NCI-H1048 (cell line): ENCODE measurements around the gene VPS13D.

Source experiments
- DNase-seq: peaks from one replicate; lab custom pipeline; 2025; lab: John Stamatoyannopoulos, UW

The VPS13D gene

GRCh38 chr1:12232221-12232620 is 2.4 kb downstream of the VPS13D start:
- no peak for DNase-seq

- no peak for DNase-seq
Measured at GRCh38 chr1:12244078-12244477, 14.2 kb downstream of the VPS13D start.

- DNase-seq = no peak
Measured at GRCh38 chr1:12244585-12244984, 14.8 kb downstream of the VPS13D start.

DNA sequence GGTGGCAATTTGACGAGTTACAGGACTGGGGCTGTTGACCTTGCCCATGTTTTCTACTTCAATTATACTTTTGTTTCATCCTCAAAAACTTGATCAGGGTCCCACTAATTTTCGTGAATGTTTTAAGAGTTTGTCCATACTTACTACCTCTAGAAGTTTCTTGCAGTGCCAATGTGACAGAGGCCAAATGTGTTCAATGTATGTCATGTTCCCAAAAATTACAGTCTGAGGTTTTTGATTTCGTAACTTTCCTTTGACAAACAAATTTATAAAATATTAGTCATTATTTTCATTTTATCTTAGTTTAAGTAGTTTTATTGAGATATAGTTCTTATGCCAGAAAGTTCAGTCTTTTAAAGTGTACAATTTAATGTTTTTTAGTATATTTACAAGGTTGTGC is 15.3 kb downstream of the VPS13D start:
- no peak for DNase-seq

GRCh38 chr1:12245733-12246132 is 15.9 kb downstream of the VPS13D start:
- DNase-seq = no peak

DNA sequence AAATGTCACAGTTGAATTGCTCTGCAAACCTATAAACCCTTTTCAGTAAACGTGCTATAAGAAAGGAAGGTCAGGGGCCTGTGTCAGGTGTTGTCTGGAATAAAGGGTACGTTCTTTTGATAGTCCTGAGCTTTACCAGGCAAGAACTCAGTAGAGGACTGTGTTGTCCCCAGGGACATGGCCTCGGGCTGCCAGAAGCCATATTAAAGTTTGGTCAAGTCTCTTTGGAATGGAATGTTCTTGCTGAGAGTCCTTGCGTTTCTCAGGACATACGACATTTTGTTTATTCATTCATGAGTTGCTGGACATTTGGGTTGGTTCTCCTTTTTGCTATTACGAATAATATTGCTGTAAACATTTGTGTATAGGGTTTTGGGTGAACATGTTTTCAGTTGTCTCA is 16.8 kb downstream of the VPS13D start:
- no peak for DNase-seq

DNA sequence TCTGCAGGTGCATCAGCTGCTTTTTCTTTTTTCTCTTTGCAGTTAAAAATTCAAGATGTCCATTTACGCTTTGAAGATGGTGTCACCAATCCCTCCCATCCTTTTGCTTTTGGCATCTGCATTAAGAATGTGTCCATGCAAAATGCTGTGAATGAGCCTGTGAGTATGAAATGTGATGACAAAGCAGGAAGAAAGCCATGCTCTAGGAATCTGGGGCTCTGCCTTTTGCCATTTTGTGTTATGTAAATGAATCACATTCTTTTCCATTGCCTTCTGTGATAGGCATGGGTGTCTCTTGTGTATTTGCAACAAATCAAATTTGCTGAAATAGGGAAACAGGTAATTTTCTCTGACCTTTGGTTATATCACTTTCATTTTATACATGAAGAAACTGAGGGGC is 19.4 kb downstream of the VPS13D start:
- DNase-seq = no peak

- DNase-seq = no peak
Measured at GRCh38 chr1:12249748-12250147, 19.9 kb downstream of the VPS13D start.

GRCh38 chr1:12251442-12251841 is 21.6 kb downstream of the VPS13D start:
- no peak for DNase-seq

DNA sequence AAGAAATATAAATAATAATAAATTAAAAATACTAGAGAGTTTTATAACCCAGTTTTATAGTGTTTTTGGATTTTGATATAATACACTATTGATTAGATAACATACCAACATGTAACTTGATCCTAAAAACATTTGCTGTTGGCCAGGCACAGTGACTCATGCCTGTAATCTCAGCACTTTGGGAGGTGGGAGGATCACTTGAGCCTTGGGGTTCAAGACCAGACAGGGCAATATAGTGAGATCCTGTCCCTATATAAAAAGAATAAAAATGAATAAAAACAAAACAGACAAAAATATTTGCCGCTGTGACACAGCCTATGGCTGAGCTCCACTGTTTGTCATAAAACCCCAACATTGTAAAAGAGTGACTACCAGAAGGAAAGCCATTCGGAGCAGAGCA is 26.1 kb downstream of the VPS13D start:
- DNase-seq = no peak

DNA sequence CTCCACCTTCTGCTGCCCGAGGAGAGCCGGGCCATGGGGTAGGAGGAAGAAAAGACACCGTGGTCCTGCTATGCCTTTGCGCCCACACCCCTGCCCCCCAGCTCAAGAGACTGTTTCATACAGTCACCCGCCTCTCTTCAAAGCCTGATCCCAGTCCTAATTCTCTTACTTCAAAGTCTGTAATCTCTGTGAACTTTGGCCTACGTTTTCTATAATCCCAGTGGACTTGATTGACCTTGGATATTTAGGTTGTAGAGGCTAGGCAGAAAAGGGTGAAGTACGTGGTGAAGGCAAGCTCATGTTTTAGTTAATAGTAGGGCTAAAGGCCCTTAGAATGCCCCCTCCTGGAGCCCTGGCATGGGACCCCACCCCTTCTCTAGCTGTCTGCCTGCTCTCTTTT is 28.4 kb downstream of the VPS13D start:
- DNase-seq = no peak

- DNase-seq = no peak
Measured at GRCh38 chr1:12269351-12269750, 39.5 kb downstream of the VPS13D start.

- no peak for DNase-seq
Measured at GRCh38 chr1:12271033-12271432, 41.2 kb downstream of the VPS13D start.

GRCh38 chr1:12272770-12273169 is 42.9 kb downstream of the VPS13D start:
- DNase-seq = no peak

DNA sequence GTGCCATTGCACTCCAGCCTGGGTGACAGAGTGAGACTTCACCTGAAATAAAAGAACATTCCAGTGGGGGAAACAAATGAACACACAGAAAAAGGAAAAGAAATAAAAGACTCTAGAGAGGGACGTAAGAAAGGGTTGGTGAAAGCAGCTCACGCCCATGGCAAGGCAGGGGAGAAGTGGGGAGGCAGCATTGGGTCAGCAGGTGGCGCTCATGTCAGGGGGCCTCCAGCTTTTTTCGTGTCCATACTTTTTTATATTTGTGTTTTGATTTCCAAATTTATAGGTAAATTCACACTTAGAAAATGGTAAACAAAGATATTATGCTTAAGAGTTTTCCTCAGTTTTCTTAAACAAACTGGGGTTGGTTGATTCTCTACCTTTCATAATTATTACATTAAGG is 45.5 kb downstream of the VPS13D start:
- DNase-seq = no peak

DNA sequence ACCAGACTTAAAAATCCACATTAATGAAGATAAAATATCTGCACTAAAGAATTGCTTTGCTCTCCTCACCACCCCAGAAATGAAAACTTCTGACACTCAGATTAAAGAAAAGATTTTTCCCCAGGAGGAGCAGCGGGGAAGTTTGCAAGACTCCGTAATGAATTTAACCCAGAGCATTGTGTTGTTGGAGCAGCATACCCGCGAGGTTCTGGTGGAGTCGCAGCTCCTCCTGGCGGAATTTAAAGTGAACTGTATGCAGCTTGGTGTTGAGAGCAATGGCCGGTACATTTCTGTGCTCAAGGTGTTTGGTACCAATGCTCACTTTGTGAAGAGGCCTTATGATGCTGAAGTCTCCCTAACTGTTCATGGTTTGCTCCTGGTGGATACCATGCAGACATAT is 46.4 kb downstream of the VPS13D start:
- DNase-seq = no peak

GRCh38 chr1:12279003-12279402 is 49.2 kb downstream of the VPS13D start:
- DNase-seq = no peak

GRCh38 chr1:12279728-12280464 is 50.1 kb downstream of the VPS13D start:
- no peak for DNase-seq

DNA sequence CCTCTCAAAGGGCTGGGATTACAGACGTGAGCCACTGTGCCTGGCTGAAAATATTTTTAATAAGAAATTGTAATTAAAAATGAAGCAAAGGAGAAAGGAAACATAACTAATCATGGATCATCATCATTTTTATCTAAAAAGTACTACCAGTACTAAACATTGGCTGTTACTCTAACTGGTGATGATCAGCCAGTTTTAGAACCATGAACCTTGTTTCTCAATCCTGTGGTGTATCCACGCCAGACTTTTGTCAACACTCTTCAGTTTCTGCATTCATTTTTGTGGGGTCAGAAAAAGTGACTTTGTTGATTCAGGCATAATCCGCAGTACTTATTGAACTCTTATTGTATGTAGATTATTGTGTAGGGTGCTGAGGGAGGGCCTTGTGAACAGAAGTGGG is 52.3 kb downstream of the VPS13D start:
- no peak for DNase-seq

GRCh38 chr1:12284486-12284885 is 54.7 kb downstream of the VPS13D start:
- no peak for DNase-seq

DNA sequence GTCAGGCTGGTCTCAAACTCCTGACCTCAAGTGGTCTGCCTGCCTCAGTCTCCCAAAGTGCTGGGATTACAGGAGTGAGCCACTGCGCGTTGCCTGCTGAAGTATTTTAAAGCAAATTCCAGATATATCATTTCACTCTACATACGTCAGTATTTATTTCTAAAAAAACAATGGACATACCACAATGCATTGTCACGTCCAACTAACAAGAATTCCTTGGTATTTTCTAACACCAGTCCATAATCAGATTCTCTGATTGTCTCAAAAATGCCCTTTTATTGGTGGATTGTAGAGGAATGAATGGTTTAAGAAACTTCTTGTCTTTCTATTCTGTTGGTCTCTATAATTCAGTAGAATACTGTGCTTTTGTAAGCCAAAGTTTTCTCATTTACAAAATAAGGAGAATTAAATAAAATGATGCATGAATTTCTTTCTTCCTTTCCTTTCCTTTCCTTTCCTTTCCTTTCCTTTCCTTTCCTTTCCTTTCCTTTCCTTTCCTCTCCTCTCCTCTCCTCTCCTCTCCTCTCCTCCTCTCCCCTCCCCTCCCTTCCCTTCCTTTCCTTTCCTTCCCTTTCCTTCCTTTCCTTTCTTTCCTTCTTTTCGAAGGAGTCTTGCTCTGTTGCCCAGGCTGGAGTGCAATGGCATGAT is 55.8 kb downstream of the VPS13D start:
- DNase-seq = no peak

- no peak for DNase-seq
Measured at GRCh38 chr1:12287869-12288268, 58.0 kb downstream of the VPS13D start.

- no peak for DNase-seq
Measured at GRCh38 chr1:12290828-12291227, 61.0 kb downstream of the VPS13D start.

- DNase-seq = no peak
Measured at GRCh38 chr1:12293416-12293815, 63.6 kb downstream of the VPS13D start.
